Stimulated activated CD8-positive, alpha-beta memory T cell treated with anti-CD3 and anti-CD28 coated beads, Interleukin-2, amount 100 ng/mL, for 1 hour (primary cell): Measurements from ENCODE around the gene GAB1.

ENCODE experiments used
- DNase-seq, 2 donors: peaks; one replicate each; pipeline ENCODE4 v3.0.0-alpha.2; 2020; ENCODE audit warnings: low read depth in 2 of 2

Gene GAB1

DNA sequence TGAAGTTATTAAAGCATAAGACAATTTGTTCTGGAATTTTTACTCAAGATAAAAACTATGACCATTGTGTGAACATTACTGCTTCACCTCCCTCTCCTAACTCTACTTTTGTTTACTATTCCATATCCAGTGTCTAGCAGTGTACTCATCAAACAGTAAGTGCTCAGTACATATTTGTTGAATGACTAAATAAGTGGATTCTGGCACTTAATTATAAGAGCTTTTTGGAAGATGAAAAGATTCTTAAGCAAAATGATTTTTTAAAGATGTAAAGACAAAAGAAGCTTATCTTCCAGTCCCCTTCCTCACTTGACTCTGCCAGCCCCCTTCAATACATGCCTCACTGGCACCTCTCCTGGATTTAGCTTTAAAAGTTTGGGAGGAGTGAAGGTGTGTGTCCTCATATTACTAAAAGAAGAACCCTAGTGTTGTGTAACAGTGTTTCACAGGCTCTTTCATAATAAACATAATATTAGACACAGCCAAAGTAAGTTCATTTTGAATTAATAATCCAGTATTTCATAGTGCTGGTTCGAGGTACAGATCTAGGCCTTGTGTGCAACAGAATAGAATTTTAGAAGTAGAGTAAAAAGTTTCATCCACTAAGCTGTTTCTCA lies 53.0 kb downstream of the GAB1 start:
- DNase-seq = no peak

DNA sequence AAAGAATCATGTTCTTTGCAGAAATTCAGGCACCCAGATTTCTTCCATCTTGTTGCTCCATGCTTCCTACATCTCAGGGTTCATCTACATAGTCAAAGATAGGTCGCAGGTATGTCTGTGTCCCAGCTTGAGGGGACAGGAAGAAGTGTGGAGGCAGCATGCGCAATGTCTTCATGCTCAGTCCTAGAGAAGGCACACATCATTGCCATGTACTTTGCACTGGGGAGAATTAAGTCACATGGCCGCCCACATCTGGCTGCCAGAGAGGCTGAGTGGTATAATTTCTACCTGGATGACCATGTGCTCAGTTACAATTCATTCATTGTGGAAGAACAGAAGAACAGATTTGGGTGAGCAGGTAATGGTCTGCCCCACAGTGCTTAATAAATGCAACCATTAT lies 54.1 kb downstream of the GAB1 start:
- DNase-seq = no peak

DNA sequence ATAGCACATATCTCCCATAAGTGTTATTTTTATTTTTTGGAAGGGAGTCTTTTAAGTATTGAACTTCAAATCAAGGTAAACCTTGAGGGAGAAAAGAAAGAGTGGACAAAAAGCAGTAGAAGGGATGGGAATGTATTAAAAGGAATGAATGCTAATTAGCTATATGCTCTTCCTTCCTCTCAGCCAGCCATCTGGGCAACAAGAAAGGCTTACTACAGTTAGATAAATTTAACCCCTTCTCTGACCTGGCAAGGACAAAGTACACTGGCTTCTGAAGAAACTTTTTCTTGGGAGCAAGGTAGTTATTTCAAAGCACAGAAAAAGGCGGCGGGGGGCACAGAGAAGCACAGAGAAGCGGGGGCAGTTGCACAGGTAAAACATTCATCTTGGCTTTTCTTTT lies 54.6 kb downstream of the GAB1 start:
- no peak for DNase-seq

DNA sequence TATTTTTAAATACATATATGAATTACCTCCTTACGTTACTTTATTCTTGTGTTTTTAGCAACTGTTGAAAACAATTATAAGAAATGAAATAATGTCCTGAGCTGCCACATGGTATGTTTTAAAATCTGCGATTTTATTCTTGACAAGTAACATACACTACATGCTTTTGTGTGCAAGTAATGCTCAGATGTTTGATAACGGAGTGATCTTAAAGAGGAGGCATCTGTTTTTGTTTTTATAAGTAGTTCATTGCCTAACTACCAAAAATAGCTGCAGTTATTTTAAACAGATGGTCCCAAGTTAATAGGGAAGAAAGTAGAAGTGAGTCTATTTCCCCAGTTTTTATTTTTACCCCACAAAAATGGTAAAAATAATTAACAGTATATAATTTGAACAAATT lies 55.2 kb downstream of the GAB1 start:
- no peak for DNase-seq

DNA sequence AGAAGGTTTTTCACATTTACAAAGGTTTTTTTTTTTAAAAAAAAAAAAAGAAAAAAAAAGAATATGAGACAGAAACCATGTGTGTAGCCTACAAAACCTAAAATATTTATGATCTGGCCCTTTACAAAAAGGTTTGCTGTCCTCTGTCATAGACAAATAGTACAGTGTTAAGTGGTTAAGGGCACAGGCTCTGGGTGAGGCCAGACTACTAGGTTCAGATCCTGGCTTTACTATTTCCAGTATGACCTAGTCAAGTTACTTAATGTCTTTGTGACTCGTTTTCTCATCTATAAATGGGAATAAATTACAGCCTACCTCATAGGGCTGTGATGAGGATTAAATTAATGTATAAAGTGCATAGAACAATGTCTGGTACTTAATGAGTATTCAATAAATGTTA lies 56.5 kb downstream of the GAB1 start:
- no peak for DNase-seq

DNA sequence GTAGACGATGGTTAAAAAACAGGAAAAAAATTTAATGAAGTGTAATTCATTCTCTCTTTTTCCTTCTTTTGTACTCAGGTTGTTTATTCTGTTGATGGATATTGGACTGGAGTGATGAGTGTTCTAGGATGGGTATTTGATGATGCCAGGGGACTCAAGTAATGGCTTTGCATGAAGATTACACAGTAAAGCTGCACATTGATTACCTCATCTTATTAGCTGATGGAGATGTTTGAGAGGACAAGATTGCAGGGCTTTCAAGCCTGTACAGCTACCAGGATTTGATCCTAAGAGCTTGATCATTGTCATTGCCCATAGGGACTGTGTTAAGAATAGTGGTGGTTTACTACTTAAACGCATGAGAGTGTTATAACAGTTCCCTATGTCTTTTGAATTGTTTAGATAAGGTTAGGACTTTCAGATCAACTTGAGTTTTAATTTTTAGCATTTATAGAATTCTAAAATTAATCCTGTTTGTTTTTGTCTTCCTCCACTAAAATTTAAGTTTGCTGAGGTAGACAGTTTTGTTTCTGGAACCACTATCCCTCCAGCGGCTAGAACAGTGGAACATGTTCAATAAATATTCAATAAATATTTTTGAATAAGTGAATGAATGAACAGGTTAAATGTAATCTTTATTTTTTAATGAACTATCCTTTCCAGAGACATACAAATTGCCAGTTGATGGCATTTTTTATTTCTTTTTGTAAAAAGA lies 58.2 kb downstream of the GAB1 start:
- no peak for DNase-seq

DNA sequence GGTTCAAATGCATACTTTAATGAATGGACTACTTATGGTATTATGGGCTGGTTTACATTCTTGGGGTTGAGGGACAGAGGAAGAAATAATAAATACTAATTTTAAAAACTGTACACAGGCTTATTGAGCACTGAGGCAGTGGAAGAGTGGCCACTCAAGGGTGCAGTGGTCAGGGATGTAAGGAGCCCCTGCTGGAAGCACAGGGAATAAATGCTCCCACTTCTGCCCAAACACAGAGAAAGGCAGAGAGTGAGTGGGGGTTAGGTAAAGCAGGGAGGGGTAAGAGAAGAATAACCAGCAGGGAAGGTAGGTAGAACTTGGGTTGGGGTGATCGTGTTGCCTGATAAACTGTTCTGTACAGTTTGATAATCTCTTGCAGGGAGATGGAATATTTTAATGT lies 60.0 kb downstream of the GAB1 start:
- DNase-seq = no peak

DNA sequence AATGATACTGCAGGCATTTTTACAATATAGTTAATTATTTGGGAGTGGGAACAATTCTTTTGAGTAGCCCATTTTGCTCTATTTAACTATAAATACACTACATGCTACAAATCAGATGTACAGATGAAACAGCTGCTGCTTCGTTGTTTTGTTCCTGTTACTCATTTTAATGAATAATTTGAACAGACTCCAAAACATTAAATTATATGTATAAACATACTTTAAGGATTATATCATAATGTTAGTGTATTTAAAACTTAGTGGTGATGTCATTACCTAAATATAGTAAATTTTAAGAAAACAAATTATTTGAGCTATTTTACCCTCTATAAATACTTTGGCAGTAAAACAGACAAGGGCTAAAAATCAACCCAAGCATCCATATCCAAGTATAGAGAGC lies 60.7 kb downstream of the GAB1 start:
- no peak for DNase-seq

DNA sequence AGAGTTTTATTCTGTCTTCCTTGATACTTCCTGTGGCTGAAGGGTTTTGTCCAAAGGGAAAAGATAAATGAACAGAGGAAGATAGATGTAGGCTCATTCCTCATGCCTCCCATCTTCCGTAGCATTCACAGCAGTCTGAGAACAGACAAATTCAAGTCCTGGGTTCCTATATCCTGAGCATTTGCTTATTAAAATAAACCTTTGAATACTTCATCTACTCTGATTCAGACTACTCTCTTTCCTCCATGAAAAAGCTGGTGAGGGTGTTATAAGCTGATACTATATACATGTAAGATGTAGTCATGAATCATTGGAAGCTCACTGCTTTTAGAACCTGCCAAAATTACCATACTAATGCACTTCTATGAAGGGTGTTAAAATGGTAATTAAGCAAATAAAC lies 61.2 kb downstream of the GAB1 start:
- no peak for DNase-seq

DNA sequence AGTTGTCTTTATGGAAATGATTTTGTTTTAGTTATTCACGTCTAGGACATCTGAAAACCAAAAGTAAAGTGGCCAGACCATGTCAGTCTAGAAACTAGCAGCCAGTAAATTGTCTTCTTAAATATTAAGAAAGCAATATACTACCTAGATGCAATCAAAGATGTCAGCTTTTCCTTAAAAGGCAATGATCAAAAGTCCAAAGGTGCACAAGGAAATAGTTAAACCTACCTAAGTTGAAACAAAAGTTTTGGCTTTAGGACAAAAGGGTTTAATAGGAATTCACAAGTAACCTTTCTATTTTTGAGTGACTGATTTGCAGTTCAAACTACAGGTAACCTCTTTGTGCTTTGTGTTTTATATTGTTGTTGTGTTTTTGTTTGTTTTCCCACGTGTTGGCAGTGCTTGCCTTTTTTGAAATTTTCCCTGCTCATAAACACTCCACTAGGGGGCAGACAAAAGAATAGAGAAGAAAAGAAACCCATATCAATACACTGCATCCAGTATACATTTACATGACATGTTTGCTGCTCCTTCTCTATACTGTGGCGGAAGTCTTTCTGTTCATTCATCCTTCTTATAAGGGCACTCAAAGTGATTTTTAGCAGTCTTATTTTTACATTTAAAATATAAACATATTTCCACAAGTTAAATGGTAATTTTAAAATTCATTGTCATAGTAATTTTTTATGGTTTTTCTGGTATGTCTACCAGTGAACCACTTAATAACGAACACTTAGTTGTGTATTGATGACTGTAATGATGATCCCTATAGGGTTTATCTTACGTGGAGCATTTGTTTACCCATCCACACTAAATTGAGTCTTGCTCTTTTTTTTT lies 62.7 kb downstream of the GAB1 start:
- DNase-seq = no peak

DNA sequence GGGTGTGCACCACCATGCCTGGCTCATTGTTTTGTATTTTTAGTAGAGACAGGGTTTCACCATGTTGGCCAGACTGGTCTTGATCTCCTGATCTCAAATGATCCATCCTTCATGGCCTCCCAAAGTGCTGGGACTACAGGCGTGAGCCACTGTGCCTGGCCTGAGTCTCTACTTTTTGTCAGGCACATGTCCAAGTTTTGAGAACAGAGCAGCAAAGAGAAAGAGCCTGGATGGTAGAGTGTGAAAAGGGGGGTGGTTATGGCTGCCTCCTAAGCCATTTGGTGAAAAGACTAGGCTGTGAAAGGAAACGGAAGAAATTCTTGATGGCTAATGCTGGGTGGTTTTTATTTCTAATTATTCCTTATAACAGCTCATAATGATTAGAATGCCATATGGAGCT lies 63.4 kb downstream of the GAB1 start:
- DNase-seq = no peak

DNA sequence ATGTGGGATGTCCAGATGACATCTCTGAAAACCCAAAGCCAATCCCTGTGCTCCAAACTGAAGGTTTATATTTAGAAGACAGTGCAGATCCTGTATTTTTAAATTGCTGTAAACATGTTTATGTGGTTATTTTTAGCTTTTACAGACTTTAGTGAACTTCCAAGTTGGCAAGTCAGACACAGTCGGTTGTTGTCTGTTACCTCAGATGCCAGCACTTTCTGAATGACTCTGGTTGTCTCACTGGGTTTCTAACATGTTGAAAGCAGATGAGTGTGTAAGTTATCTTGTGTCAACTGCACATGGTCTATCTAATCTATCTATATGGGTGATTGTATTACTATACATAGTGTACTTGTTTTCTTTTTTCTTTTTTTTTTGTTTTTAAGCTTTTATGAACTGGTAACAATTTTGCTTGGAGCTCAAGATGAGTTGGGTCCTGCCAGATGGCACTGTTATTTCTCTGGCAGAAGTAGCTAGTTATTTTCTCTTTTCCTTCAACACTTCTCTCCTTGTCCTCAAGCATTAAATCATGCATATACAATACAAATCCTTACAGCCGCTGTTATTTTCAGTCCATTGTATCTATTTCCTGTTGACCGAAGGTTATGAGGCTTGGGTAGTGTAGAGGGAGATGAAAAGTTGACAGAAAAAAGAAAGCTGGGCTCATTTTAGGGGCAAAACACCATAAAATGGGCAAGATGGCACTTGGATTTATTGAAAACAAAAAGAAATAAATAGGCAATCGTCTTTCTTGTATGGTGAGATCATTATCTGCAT lies 66.3 kb downstream of the GAB1 start:
- no peak for DNase-seq

DNA sequence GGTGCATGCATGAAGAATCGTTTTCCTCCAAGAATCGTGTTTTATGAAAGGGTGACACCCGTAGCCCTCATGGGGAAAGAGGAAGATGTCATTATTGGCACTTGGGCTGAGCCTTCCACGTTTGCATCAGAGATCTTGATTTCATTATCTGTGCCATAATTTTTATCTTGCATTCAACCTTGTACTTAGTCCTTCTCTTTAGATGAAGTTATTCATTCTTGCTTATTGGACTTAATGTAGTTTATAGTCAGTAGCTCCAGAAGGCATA lies 66.8 kb downstream of the GAB1 start:
- no peak for DNase-seq

DNA sequence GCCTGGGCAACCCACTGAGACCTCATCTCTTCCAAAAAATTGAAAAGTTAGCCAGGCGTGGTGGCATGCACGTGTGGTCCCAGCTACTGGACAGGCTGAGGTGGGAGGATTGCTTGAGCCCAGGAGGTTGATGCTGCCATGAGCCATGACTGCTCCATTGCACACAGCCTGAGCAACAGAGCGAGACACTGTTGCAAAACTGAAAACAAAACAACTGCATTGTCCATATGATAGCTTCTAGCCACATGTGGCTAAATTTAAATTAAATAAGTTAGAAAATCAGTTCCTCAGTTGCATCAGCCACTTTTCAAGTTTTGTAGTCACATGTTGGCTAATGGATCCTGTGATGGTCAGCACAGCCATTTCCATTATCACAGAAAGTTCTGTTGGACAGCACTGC lies 67.9 kb downstream of the GAB1 start:
- no peak for DNase-seq

DNA sequence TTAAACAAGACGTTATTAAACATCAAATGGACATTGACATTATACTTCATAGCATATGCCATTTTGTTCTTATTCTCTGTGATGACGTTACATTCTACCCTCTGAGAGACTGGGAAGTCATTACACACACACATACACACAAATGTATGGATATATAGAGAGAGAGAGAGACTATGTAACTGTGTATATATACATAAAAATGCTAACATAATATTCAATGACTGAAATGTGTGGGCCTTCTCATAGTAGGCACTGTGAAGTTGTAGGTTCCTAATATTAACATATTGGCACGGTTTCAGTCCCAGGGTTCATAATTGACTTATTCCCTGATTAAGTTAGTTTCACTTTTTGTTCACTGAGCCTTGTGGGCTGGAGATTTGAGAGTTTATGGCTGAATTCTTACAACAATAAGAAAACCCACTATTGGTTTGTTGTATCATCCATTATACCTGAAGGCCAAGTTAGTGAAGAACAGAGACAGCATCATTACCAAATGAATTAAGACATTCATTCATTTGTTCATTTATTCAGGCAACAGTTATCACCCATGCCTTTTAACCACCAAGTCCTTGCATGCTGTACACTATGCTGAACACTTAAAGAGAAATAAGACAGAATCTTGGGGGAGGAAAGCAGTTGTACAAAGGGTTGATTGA lies 68.5 kb downstream of the GAB1 start:
- DNase-seq = no peak

DNA sequence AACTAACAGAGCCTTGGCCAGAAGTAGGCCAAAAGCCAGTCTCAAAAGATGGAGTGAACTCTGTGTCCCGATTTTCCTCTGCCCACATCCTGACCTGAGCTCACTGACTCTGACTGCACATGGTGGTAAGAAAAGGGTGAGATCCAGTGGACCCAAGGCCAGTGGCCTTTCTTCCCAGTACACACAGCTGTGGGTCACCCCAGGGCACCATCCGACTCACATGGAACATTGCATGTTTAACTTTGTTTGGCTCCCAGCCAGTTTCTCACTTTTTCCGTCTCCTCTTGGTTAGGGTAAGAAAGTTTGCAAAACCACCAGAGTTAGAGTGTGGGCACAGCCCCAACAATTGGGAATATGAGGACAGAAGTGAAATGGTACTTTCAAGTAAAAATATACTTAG lies 69.8 kb downstream of the GAB1 start:
- DNase-seq = no peak

DNA sequence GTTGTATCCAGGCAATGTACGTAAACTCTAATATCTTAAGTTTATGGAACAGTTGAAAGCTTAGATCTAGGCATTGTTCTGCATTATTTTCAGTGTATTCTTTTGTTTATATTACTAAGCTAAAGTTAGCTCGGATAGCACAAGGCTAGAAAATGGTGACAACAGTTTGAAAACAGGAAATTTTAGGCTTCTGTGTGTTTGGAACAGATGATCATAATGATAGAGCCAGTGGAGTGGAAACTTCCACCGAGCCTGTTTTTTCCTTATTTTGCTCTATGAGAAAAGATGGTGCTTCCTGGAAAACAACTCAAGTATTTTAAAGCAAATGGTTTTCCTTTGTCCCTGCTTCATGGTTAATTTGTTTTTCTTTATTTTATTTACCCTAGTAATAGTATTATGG lies 70.8 kb downstream of the GAB1 start:
- no peak for DNase-seq

DNA sequence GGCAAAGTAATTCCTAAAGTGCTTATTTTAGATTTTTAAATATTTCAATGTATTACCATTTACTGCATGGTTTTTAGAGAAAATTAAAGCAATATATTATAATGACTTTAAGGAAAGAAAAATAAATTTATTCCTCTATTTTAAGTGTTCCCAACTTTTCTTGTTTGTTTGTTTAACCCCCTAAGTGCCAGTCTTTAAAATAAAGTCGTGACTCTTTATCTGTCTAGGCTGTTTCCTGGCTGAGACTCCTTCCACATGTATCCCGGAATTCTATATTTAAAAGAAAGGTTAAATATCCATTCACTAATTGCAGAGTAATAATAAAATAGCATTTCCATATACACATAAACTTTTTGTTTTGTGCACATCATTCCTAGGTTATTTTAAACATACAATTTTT lies 71.2 kb downstream of the GAB1 start:
- DNase-seq = no peak

DNA sequence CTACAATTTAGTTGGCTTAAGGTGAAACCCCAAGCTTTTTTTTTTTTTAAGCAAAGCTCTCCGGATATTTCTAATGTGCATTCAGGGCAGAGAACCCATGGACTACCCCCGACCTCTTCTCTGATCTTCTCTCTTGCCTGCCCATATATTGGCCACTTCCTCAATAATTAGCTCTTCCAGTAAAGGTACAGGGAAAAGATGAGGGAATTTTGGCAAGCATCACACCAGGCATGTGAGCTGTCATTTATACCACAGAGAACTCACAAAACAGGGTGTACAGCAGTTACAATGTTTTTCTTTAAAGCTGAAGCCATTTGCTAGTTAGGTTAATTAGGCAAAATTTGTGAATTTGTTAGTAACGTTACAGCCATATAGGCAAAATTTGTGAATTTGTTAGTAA lies 73.3 kb downstream of the GAB1 start:
- DNase-seq = no peak

DNA sequence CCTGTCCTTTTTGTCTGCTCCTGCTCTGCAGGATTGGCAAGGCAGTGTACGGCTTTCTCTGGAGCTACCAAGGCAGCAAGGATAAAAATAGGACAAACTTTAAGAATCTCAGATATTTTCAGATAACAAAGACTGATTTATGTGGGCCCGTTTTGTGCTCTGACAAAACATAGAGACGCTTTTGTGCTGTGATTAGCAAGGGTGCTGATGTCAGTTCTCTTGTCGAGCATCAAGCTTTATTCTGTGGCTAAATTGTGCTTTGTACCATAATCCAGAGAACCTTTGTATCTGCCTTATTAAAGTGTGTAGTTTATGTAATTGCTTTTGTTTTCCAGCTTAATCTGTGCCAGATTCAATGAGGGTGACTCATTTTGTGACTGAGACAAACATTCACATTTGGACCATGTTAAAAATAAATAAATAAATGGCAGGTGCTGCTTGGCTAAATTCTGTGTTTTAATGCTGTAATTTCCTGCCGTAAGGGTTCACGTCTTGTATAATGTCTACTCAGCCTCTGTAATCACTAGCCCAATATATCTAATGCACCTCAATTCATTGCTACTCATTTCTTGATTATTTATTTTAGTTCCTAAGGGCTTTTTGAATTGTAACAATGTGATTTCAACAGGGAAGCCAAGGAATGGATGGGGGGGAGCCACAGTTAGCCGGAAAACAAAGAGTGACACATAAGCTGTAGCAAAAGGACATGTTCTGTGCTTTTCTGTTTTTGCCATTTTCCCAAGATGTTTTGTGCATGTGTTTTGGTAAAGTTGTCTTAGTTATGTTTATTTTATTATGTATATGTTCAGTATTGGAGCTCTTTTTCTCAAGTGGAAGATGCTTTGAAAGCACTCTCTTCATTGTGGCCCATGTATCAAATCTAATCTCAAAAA lies 75.1 kb downstream of the GAB1 start:
- no peak for DNase-seq

DNA sequence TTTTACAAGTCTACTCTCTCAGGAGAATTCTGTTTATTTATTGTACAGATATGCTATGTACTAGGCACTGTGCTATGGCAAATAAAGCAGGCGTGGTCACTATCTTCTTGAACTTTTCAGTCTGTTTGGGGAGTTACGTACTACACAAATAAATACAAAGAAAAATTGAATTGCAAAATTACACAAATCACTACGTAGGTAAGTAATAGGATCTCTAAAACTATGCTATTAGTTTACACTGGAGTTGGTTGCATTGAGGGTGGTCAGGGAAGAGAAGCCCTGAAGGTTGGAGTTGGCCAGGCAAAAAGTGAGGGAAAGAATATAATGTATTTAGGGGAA lies 75.7 kb downstream of the GAB1 start:
- DNase-seq = no peak
